Epithelial cell of proximal tubule (primary cell): ENCODE data around the gene PKD2. TPM values are rescaled to one million over a fixed set of nuclear protein-coding genes. Genes with fewer than 3 reads are reported as not detected.

Experiments
- DNase-seq: peaks from one replicate; pipeline ENCODE4 v3.0.0-alpha.2; 2011; ENCODE audit warnings: low read depth
- H3K4me3 ChIP-seq: 2 replicates; pipeline ENCODE4 v1.5.1; 2011; ENCODE audit warnings: low read depth, mild to moderate bottlenecking, low read length
- CTCF ChIP-seq: conservative IDR thresholded peaks from 2 replicates; pipeline ENCODE4 v1.5.1; 2012; ENCODE audit warnings: low read depth, mild to moderate bottlenecking, low read length
- total RNA-seq: library from RNA; depleted of rRNA; stranded (reverse); fragments of >200 nt; gene quantifications from 2 replicates; pipeline ENCODE4 v1.2.3, GENCODE V29; 2015

The PKD2 gene
- total RNA-seq, 1 donor from 2014 or later, result 14.1 TPM

- no peak for DNase-seq
- no peak for TF ChIP-seq CTCF
- no peak overlapping the region for H3K4me3 ChIP-seq
Measured at GRCh38 chr4:88062843-88063242, 55.4 kb downstream of the PKD2 start.

GRCh38 chr4:88063634-88064296 is 56.3 kb downstream of the PKD2 start:
- DNase-seq, result no peak
- TF ChIP-seq CTCF, result no peak
- no peak overlapping the region for H3K4me3 ChIP-seq

- no peak for TF ChIP-seq CTCF
Measured at GRCh38 chr4:88064410-88064809, 57.0 kb downstream of the PKD2 start.

GRCh38 chr4:88070031-88070430 is 62.6 kb downstream of the PKD2 start:
- TF ChIP-seq CTCF, result no peak
- no peak for DNase-seq
- H3K4me3 ChIP-seq, result no peak overlapping the region

More at GRCh38 chr4:88064410-88064809, 57.0 kb downstream of the PKD2 start:
- DNase-seq, result no peak
- H3K4me3 ChIP-seq, result no peak overlapping the region

GRCh38 chr4:88075336-88075735 is 67.9 kb downstream of the PKD2 start:
- TF ChIP-seq CTCF, result no peak
- DNase-seq, result no peak
- H3K4me3 ChIP-seq, result no peak overlapping the region

- no peak for TF ChIP-seq CTCF
- no peak overlapping the region for H3K4me3 ChIP-seq
- no peak for DNase-seq
Measured at GRCh38 chr4:88077911-88078524, 70.6 kb downstream of the PKD2 start.

GRCh38 chr4:88078579-88078978 is 71.1 kb downstream of the PKD2 start:
- H3K4me3 ChIP-seq, result no peak overlapping the region
- no peak for TF ChIP-seq CTCF
- DNase-seq, result no peak
